HG02884 (cell line): ENCODE measurements around the gene ENKUR.

Experiments
- ATAC-seq: cut with Tn5 transposase; IDR thresholded peaks from one replicate; pipeline ENCODE4 v1.9.1; 2021; ENCODE audit warnings: mild to moderate bottlenecking, moderate library complexity; ENCODE audit not compliant: unreplicated experiment

ENKUR gene, protein sequence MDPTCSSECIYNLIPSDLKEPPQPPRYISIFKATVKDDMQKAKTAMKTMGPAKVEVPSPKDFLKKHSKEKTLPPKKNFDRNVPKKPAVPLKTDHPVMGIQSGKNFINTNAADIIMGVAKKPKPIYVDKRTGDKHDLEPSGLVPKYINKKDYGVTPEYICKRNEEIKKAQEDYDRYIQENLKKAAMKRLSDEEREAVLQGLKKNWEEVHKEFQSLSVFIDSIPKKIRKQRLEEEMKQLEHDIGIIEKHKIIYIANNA

DNA sequence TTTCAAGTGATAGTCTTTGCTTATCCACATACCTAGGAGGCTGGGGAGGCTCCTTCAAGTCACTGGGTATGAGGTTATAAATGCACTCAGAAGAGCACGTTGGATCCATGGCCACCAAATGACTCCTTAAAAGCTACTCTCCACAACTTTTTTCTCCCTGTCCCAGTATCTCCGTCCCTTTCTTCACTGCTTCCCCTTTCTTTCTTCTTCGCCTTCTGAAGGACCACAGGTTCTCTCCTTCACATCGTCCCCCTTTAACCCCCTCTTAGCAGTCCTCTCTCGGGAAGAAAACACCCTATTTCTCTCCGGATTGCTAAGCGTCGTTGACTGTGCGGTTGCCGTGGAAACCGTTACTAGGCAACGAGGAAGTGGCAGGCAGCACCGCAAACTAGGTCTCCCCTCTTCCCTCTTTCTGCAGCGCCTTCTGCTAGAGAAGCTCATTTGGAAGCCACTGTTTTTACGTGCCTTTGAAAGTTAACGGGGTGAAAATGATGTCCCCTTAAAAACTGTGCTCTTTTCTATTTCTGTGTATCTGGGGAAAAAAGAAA lies at the start of gene ENKUR:
Gene ENKUR, minus strand, starts transcription at position 331 of the 548 bp plus-strand sequence. Its CDS starts 222 bp downstream, at position 109.
- peak; percentile 58 for ATAC-seq

DNA sequence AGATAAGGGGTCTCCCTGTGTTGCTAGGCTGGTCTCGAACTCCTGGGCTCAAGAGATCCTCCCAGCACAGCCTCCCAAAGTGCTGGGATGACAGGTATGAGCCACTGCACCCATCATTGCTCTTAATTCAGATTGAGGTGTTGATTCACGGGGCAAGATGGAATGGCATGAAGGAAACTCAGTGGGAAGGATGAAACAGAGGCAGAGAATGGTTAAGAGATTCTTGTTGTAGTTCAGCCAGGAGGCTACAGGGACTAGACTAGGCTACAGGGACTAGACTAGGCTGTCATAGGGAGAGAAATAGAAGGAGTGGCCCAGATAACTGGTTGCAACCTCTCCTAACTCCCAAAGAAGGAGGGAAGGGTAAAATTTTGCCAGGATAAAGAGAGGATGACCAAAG lies 48.4 kb upstream of the ENKUR start:
- ATAC-seq = no peak

DNA sequence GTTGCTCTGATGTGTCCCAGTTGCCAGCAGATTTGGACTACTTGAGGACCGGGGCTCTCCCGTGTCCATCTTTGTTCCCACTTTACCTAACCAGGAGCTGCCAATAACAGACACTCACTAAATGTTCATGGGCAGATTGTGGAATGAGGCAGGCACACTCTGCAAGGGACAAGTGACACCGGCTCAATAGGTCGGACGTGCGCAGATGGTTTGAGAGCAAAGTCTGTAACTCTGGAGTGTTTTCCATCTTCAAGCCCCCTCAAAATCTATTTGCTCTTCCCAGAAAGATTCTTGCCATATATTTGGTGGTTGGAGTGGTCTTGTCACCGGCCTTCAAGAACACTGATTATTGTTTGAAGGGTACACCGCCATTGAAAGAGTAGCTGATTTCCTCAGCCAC lies 47.7 kb upstream of the ENKUR start:
- ATAC-seq = no peak

DNA sequence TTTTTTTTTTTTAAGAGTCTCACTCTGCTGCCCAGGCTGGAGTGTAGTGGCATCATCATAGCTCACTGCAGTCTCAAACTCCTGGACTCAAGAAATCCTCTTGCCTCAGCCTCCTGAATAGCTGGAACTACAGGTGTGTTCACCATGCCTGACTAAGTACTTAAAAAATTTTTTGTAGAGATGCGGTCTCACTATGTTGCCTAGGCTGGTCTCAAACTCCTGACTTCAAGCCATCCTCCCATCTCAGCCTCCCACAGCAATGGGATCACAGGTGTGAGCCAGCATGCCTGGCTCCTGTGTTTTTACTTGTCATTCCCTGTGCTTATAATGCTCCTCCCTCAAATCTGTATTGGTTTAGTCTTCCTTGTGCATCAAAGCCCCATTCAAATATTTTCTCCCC lies 47.2 kb upstream of the ENKUR start:
- ATAC-seq = no peak

DNA sequence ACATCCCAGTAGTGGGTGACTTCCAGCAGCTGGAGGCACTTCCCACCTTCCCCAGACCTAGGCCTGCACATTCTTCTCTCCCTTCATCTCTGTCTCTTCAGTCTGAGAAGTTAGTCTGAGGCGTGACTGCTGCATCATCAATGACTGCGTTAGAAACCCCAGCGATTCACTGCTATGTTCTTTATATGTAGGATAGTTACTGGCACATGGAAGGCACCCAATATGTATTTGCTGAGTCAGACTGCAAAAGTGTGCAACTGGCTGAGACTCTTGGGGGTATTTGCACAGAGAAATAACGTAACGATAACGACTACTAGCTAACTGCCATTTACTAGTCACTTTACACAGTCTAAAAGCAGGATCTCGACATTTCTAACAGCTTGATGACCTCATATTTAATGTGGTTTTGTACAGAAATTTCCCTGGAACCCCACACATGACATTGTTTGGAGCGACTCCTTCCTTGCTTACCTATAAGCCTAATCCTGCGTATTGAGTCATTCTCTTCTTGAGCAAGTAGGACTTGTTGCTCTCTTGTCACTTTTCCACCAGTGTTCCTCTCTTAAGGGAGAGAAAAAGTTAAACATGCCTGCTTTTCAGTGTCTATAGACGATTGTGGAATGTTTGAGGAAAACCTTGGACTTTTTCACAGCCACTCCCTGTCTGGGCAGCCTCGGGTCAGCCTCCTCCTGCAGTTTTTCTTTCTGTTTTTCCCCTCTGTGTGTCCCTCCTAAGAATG lies 45.9 kb upstream of the ENKUR start:
- no peak for ATAC-seq

DNA sequence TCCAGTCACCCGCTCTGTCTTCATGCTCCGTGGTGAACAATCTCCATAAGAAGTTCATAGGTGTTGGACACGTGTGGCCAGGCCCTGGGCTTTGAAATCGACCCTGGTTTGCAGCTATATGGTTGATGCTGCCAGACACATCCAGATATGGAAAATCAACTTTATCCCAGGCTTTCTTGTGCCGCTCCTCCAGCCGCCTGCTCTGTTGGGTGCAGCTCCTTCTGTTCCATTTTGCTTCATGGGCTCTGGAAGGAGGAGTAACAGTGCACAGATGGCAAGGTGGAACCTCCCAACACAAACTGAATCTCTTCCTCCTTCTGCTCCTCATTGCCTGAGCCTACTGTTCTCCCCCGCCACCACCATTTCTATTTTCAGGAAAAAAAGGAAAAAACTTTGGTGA lies 45.2 kb upstream of the ENKUR start:
- no peak for ATAC-seq

DNA sequence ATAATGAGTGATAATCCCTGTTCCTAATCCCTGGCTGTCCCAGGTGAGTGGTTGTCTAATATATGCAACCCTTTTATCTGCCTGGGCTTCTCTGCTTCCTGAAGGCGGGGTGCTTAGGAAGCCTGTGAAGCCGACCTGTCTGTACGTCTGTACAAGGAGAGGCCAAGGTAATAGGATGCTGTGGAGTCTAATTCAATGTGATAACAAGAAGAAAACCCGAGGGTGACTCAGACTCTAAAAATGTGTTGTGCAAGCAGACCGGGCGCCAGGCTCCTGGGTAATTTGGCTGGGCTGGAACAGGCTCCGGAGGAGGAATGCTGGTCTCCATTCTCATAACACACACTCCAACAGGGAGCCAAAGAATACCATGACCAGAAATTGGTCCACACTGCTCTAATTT lies 44.0 kb upstream of the ENKUR start:
- ATAC-seq = no peak

DNA sequence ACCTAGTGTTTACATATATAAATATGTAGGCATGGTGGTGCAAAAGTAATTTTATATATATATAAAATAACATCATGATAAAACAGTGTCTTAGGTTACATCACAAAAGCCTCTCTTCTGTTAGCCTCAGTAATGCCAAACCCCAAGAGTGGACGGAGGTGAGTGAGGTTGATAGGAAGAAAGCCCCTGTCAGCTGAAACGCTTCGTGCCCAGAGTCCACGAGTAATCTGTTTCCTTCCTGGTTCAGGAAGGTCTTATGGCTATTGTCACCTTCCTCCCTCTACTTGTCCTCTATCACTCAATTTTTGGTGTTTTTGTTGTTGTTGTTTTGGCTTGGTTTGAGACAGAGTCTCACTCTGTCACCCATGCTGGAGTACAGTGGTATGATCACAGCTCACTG lies 41.9 kb upstream of the ENKUR start:
- no peak for ATAC-seq

DNA sequence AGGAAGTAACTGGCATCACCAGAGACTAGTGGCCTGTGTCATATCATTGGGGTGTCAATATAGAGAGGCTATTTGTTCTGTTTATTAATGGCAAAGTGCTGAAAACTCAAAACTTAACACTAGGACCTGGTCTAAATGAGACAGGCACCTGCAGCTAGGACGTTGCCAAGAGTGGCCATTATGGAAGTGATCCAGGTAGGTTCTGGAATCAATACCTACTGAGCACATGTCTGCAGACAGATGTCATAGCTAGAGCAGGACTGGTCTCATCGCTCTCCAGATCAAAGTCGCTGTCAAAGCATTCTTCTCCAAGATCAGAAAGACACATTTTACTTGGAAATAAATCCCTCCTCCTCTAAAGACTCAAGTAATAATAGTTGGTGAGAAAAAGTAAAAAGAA lies 40.8 kb upstream of the ENKUR start:
- no peak for ATAC-seq

DNA sequence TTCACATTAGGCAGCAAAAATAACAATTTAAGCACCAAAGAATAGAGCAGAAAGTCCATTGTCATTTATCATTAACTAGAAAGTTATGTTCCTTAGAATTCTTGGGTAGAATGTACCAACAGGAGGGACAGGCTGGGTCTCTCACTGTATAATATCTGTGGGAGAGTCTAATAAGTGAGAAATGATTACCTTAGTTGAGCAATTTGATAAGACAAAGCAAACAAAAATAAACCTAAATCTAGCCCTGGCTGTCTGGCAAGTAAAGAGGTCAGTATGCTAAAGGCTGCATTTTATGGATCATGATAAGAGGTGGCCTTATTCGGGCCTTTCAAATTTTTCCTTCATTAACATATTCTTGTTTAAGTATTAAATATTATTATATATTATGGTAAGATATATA lies 36.1 kb upstream of the ENKUR start:
- no peak for ATAC-seq

DNA sequence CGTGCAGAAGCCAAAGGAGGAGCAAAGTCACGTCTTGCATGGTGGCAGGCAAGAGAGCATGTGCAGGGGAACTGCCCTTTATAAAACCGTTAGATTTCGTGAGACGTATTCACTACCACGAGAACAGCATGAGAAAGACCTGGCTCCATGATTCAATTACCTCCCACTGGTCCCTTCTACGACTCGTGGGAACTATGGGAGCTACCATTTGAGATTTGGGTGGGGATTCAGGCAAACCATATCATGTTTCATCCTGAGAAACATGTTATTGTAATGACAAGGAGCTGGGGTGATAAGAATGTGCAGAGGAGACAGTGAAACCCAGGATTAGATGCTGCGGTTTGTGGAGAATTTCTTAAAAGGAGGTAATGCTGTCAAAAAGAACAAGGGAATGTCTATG lies 34.4 kb upstream of the ENKUR start:
- ATAC-seq = no peak

DNA sequence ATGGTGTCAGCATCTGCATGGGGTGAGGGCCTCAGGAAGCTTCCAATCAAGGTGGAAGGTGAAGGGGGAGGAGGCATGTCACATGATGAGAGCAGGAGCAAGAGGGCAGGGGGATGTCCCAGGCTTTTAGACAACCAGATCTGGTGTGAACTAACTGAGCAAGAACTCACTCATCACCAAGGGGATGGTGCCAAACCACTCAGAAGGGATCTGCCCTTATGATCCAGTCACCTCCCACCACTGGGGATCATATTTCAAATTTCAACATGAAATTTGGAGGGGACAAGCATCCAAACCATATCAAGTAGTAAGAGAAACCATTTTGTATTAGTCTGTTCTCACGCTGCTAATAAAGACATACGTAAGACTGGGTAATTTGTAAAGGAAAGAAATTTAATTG lies 34.0 kb upstream of the ENKUR start:
- no peak for ATAC-seq

DNA sequence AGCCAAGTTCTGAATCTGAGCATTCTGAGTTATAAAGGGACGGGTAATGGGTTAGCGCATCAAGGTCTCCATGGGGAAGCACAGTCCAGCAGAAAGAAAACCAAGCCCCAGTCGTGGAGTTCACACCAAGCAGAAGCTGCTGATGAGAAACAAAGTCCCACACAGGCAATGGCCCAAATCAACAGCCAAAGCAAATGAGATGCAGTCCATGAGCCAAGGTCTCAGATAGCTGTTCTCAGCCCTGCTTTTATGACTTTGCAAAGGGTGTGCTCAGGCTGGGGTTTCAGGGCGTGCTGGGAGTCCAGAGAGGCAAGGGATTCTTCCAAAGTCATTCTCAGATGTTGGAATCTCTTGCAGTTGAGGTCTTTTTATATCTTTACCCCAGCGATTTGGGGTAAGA lies 32.5 kb upstream of the ENKUR start:
- no peak for ATAC-seq

DNA sequence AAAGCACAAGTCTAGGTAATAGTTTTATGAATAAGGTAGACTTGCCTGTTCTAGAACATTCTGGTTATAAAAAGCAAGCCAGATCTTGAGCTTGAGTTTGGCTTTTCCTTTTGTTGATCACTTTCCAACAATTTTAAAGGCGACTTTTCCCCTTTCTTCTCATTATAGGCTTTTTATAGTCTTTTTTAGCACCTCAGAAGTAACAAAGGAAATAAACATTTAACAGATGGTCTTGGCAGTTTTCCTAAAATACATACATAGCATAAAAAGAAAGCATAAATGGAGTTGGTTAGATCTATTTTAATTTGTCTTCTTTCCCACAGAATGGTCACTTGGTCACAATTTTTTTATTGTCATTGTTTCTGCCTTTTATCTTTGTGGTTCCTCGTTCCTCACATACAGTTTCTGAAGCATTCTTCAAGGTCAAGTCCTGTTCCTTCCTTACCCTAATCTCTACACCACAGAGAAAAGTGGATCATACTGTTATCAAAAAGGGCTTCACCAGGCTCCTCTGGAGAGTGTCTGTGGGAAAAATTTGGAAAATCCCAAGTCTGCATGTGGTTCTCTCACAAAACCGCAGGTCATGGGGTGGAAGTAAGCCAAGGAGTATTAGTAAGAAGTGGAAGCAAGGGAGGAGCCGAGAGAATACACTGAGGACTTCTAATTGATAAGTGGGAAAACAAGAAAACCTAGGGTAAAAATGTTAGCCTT lies 31.8 kb upstream of the ENKUR start:
- no peak for ATAC-seq

DNA sequence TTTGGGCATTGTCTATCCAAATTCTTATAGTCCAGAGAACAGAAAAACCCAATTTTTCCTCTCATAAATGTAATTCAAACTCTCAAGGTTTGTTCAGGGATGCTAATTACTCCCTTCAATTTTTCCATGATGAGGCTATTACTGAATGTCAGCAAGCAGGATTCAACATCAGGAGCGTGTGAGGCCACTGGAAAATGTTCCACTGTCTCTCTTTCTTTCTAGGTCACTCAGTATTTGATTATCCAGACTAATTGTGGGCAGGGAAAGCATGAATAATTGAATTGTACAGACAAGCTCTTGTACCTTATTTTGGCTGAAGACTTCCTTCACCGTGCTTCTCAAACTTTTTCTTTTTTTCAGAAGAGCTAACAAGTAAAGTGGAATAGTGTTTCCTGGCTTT lies 31.1 kb upstream of the ENKUR start:
- no peak for ATAC-seq

DNA sequence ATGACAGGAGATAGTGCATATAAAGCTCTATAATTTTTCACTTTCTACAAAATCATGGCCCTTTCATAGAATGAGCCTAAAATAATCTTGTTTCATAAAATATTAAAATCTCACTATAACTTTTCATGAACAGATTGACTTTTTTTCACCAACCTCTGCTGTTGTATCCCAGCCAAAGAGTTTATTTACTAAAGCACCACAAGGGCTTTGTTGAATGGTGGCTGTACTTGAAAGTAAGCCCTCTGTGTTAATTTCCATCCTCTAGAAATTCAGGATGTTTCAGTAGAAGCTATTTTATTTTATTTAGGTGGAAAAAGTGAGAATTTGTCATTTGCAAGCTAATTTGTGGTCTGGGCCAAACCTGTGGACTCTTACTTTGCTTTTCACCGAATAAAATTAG lies 30.7 kb upstream of the ENKUR start:
- no peak for ATAC-seq

DNA sequence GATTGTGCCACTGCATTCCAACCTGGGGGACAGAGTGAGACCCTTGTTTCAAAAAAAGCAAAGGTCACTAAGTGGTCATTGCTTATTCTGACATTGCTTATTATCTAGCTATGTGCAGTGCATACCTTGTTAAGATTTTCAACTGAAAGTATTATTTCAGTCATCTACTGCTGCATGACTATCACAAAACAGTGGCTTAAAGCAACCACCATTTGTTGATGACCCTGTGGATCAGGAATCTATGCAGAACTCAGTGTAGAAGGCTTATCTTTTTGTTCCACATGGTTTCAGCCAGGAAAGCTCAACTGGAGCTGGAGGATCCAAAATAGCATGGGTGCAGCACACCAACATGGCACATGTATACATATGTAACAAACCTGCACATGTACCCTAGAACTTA lies 23.6 kb upstream of the ENKUR start:
- no peak for ATAC-seq

DNA sequence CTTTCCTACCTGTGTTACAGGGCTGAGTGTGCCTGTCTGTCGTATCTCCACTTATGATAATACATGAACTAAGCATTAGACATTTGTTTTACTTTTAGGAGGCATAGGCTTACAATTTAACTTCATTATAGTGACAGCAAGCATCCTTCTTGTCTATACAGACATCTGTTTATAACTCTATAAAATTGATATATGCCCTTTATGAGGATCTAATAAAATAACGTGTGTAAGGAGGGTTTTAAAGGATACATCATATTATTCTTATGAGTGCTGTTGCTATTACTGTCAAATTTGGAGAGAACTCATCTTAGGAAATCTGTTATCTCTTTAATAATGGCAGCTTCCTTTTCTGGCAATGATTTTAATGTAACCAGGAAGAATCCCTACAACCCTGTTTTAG lies 22.4 kb upstream of the ENKUR start:
- ATAC-seq = no peak

DNA sequence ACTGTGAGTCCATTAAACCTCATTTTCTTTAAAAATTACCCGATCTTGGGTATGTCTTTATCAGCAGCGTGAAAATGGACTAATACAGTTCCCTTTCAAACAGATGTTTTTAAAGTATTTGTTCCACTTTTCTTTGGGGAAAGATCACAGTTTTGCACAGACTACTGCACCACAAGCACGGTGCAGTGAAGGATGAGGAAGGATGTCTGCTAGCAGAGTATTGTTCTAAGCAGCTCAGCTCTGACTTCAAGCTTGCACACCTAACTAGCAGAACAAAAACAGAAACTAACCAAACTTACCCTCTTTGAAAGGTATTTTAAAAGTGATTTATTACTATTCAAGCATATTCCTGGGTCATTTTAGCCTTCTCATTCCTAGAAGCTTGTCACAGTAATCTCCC lies 20.4 kb upstream of the ENKUR start:
- peak; percentile 67 for ATAC-seq

DNA sequence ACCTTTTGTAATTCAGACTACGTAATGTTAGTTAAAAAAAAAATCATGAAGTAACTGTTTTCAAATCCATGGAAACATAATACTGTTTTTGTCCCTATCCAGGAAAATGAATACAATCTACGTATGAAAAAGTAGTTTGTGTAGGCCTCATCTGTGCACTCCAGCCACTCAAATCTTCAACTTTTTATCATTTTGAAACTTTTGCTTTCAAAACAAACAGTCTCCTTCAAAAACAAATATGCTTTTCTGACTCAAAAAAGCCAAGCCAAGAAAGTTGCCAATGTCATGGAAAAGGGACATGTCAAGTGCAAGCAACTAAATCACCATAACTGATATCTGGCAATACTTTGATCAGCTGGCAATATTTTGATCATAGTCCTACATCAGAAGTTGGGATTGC lies 13.6 kb upstream of the ENKUR start:
- no peak for ATAC-seq

DNA sequence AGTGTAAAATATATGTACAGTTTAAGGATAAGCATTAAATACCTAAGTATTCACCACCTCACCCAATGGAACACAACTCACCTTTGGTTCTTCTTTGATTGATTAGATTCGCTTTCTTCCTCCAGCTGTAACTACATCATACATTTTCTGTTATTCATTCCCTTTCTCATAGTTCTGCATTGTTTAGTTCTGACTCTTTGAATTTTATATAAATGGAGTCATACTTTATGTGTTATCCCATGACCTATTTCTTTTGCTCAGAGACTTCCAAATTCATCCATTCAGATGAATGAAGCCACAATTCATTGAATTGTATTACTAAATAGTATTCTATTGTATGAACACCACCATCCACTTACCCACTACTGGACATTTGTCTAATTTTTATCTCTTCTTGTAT lies 12.8 kb upstream of the ENKUR start:
- ATAC-seq = no peak

DNA sequence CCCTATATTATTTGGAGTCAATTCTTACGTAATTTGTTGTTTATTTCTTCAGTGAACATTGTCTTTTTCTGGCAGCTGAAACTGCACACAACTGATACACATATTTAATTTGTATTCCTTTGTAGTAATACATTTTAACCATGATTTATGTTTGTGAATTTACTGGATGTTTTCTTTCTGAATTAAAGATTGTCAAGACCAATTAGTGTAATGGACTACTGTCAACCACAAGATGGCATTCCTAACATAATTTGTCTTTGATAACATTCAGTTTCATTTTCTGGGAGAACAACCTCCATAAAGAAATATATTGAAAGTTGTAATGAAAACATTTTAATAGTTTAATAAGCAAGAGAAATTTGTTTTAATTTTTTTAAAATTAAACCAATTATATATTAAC lies 10.5 kb upstream of the ENKUR start:
- ATAC-seq = no peak
